Tibial nerve (tissue), 4 donors: ENCODE data around the gene FAM222B.

ENCODE experiments used
- EP300 ChIP-seq, 2 donors: sonication (generic); formaldehyde crosslinking; IDR thresholded peaks; one replicate each; pipeline ENCODE4 v1.6.1; 2017; ENCODE audit warnings: antibody characterized with exemption in 2 of 2, mild to moderate bottlenecking in 1 of 2
- POLR2A ChIP-seq, 2 donors: fragments of 450-650 bp; IDR thresholded peaks; one replicate each; pipeline ENCODE4 v1.6.1; 2017; ENCODE audit warnings: antibody characterized with exemption in 2 of 2, mild to moderate bottlenecking in 2 of 2, moderate library complexity in 2 of 2
- TF ChIP-seq, protein P1 (sequence below), 5 experiments: fragments of 200-600 bp in 3 of 5; fragments of 450-650 bp in 2 of 5; sonication (generic) in 3 of 5; IDR thresholded peaks; one replicate each; pipeline ENCODE4 v1.5.1; 2016 to 2019; ENCODE audit warnings: antibody characterized with exemption in 5 of 5, mild to moderate bottlenecking in 3 of 5, moderate library complexity in 2 of 5

DNA sequence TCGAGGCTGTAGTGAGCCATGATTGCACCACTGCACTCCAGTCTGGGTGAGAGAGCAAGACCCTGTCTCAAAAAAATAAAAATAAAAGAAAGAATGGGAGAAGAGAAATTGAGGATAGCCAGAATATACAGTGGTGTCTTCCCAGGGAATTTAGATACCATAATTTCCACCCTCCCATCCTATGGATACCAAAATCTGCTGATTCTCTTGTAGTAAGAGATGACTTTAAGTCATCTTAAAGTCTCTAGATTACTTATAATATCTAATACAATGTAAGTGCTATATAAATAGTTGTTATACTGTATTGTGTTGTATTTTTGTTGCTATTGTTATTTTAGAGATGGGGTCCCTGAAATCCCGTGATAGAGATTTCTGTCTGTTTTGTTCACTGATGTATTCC lies 10.7 kb upstream of the FAM222B start:
- TF ChIP-seq, protein P1, sequence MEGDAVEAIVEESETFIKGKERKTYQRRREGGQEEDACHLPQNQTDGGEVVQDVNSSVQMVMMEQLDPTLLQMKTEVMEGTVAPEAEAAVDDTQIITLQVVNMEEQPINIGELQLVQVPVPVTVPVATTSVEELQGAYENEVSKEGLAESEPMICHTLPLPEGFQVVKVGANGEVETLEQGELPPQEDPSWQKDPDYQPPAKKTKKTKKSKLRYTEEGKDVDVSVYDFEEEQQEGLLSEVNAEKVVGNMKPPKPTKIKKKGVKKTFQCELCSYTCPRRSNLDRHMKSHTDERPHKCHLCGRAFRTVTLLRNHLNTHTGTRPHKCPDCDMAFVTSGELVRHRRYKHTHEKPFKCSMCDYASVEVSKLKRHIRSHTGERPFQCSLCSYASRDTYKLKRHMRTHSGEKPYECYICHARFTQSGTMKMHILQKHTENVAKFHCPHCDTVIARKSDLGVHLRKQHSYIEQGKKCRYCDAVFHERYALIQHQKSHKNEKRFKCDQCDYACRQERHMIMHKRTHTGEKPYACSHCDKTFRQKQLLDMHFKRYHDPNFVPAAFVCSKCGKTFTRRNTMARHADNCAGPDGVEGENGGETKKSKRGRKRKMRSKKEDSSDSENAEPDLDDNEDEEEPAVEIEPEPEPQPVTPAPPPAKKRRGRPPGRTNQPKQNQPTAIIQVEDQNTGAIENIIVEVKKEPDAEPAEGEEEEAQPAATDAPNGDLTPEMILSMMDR (IDR thresholded peaks at IDR 0.05) = no peak
- no peak for TF ChIP-seq EP300 (IDR thresholded peaks at IDR 0.05)
- TF ChIP-seq POLR2A (IDR thresholded peaks at IDR 0.05) = no peak
